ENCODE data around the gene STEAP2.

STEAP2 gene

DNA sequence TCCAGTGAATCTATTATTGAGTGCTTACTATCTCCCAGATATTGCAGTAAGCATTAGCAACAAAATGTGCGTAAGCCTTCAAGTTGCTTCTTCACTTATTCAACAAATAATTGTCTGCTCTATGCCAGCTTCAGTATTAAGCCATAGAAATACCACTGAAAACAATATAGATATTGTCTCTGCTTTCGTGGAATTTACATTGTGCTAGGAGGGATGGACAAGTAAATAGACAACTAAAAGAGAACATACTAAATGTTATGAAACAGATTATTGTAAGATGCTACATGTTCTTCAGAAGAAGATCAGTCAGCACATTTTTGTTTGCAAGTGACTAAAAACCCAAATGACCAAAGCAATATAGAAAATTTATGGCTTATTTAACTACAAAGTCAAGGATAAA, 60.7 kb downstream of the STEAP2 start:
- no peak for DNase-seq (ENCODE audit: low spot score)

DNA sequence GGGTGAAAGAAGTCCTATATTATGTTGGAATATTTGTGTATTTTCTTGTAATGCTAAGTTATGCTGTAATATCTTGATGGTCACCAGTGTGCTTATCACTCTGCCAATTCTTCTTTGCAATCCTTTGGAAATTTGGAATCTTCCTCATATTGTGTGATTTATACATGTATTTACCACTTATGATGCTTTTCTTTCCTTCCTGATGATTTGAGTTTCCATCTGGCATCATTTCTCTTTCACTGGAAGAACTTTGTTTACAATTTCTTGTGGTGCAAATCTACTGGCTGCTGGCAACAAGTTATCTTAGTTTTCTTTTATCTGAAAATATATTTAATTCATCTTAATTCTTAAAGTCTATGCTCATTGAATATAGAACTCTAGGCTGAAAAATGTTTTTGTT, 62.6 kb downstream of the STEAP2 start:
- DNase-seq (ENCODE audit: low spot score): no peak

DNA sequence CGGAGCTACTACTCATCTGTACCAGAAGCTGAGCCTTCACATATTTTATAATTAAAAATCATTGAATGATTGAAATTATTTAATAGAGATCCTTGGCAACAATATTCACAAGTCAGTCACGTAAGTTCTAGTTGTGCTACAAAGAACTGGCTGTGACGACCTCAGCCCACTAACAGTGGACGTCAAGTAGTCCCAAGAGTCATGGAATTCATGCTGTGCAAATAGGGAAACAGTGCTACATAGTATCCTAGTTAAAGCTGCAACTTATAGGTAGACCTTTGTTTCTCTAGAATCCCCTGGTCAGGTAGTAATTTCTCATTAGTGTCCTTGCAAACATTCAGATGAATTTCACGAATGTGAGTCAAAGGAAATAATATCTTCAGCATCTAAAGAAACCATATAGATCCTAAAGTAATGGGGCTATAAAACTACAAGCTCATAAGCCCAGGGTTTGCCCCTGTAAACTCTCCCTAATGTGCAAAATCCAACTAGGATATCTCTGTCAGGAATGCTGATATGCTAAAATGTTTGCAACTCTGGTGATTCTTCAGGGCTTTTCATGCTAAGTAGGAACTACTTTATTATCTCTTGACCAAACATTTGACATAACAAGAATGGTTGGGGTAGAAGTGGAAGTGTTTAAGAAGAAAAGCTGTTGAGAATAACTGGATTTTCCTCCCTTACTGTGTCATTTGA, 64.6 kb downstream of the STEAP2 start:
- no peak for DNase-seq (ENCODE audit: low spot score)
